ENCODE measurements around the gene F2RL2.

Gene F2RL2, protein sequence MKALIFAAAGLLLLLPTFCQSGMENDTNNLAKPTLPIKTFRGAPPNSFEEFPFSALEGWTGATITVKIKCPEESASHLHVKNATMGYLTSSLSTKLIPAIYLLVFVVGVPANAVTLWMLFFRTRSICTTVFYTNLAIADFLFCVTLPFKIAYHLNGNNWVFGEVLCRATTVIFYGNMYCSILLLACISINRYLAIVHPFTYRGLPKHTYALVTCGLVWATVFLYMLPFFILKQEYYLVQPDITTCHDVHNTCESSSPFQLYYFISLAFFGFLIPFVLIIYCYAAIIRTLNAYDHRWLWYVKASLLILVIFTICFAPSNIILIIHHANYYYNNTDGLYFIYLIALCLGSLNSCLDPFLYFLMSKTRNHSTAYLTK

DNA sequence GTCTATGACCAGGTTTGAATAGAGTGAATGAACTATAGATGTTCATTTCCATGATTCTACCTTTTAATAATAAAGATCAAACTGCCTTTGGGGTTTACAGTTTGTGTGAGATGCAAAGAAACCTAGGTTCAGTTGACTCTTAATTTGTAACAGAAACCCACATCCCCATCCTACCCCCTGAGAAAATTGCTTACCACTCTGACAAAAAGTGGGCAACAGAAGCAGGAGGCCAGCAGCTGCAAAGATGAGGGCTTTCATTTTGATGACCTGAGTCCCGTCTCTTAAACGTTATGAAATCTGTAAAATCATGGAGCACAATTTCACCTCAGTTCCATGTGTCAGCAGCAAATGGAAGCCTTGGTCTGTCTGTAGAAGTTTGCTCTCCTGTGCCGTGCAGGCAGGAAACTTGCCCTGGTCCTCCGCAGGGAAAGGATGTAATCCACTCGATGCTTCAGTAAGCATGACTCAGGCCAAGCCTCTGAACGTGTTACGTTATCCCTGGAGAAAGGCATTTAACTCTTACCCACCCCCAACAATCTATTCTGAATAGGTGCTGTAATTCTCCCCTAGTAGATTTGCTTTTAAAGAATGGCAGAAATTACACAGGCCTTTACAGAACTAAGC is at the start of gene F2RL2:
TSS of gene F2RL2 (minus strand) at position 431 of the 624 bp plus-strand sequence. CDS start at position 258, 173 bp downstream.
- DNase-seq, result no peak

- no peak for DNase-seq
Measured at GRCh38 chr5:76672242-76672641, 49.0 kb upstream of the F2RL2 start.

DNA sequence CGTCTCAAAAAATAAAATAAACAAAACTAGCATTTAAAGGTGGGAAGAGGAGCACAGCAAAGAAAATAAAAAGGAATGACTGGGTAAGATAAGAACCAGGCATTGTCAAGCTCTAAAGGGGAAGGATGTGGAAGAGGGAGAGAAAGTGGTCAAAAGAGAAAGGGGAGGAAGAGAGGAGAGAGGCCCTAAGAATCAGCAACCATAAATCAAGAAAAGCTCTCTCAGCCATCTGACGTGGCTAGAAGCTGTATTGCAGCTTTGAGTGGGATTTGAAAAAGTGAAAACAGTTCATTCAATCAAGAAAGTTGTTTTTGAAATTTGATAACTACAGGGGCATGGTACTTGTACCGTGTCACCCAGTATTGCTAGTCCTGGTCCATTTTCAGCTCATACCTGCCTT is 47.3 kb upstream of the F2RL2 start:
- DNase-seq, result no peak

GRCh38 chr5:76669245-76669644 is 46.0 kb upstream of the F2RL2 start:
- no peak for DNase-seq

- DNase-seq, result no peak
Measured at GRCh38 chr5:76667495-76667894, 44.3 kb upstream of the F2RL2 start.

DNA sequence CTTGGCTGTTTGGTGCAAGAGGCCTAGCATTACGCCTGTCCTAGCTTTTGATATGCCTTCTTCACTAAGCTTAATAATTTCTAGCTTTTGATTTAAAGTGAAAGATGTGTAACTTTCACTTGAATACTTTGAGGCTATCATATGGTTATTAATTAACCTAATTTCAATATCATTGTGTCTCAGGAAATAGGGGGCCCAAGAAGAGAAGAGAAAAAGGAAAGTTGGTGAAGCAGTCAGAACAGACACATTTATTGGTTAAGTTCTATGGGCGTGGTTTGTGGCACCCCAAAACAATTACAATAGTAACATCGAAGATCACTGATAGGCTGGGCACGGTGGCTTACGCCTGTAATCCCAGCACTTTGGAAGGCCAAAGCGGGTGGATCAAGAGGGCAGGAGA is 40.9 kb upstream of the F2RL2 start:
- no peak for DNase-seq

- DNase-seq, result no peak
Measured at GRCh38 chr5:76663573-76663972, 40.4 kb upstream of the F2RL2 start.

DNA sequence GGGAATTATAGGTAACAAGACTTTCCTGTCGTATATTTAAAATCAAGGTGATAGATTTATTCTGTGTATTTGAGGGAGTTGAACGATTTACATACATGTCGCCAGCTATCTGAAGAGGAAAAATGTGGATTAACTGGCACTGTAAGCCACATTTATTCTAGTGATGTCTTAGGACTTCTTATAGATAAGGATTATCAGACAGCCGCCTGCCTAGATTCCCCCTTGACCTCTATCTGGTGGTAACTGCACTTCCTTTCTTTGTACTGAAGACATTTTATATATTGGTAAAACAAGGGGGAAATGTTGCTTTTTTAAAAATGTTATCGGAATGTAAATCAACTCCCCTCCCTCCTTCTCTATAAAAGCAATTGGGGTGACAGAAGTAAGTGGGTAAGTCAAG is 39.3 kb upstream of the F2RL2 start:
- no peak for DNase-seq

GRCh38 chr5:76660360-76660759 is 37.2 kb upstream of the F2RL2 start:
- DNase-seq, result no peak

GRCh38 chr5:76657683-76658311 is 34.6 kb upstream of the F2RL2 start:
- DNase-seq, result no peak

- no peak for DNase-seq
Measured at GRCh38 chr5:76657091-76657490, 33.9 kb upstream of the F2RL2 start.

- no peak for DNase-seq
Measured at GRCh38 chr5:76652809-76653414, 29.7 kb upstream of the F2RL2 start.

DNA sequence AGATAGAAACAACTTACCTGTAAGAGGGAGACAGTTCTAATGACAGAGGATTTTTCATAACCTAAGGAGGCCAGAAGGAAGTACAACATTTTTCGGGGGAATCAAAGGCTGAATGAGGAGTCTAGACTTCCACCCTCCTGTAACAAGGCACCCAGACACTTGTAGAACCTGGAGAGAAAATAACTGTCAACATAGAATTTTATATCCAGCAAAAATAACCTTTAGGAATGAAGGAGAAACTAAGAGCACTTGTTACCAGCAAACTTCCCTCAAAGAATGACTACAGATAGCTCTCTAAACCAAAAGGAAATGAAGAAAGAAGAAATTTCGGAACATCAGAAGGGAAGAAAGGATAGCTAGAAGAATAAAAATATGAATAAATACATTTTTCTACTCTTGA is 25.9 kb upstream of the F2RL2 start:
- no peak for DNase-seq

GRCh38 chr5:76643371-76643770 is 20.2 kb upstream of the F2RL2 start:
- no peak for DNase-seq

GRCh38 chr5:76642390-76643040 is 19.3 kb upstream of the F2RL2 start:
- no peak for DNase-seq

- DNase-seq, result peak; percentile 75
Measured at GRCh38 chr5:76641514-76642120, 18.4 kb upstream of the F2RL2 start.

DNA sequence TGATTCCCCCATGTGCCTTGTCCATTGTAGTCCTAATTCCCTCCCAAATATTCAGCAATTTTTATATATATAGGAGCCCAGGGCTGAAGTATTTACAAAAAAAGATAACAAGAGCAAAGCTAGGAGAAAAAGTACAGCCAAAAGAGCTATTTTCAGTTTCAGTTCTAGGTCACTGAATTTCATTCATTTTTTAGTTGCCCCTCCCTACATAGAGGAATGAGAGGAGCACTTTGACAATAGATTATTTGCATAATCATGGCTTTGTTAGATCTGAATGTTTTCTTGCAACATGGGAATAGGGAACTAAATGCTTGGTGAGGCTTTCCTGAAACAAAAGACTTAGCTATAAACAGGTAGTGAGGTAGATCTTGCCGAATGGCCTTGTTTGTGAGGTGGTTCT is 15.3 kb upstream of the F2RL2 start:
- DNase-seq, result no peak

GRCh38 chr5:76637490-76637889 is 14.3 kb upstream of the F2RL2 start:
- no peak for DNase-seq

GRCh38 chr5:76634661-76635060 is 11.5 kb upstream of the F2RL2 start:
- no peak for DNase-seq

- DNase-seq, result no peak
Measured at GRCh38 chr5:76626738-76627137, 3.5 kb upstream of the F2RL2 start.

- DNase-seq, result no peak
Measured at GRCh38 chr5:76625087-76625815, 2.0 kb upstream of the F2RL2 start.

- DNase-seq, result no peak
Measured at GRCh38 chr5:76622076-76622475, 1.1 kb downstream of the F2RL2 start.
